WERI-Rb-1 (cell line): Measurements from ENCODE around the gene CST8.
"Not testable (repeated sequence)": the region's sequence is repeated elsewhere in the genome, so short reads cannot be mapped to it uniquely, and the experiment has no call there.

Source experiments
- DNase-seq: peaks from one replicate; pipeline ENCODE4 v3.0.0-alpha.2; 2020
- H3K27ac ChIP-seq: fragments of 250-450 bp; sonication (Bioruptor Pico); 2 replicates; pipeline ENCODE4 v1.5.1; 2020; ENCODE audit warnings: mild to moderate bottlenecking, moderate library complexity
- H3K27me3 ChIP-seq: fragments of 250-450 bp; sonication (Bioruptor Pico); 2 replicates; pipeline ENCODE4 v1.5.1; 2021; ENCODE audit warnings: mild to moderate bottlenecking, low read depth, moderate library complexity; ENCODE audit not compliant: insufficient read depth, severe bottlenecking
- H3K36me3 ChIP-seq: fragments of 250-450 bp; sonication (Bioruptor Pico); 2 replicates; pipeline ENCODE4 v1.5.1; 2020; ENCODE audit warnings: mild to moderate bottlenecking, moderate library complexity
- H3K4me3 ChIP-seq: 2 replicates; pipeline ENCODE4 v1.5.1; 2011; ENCODE audit warnings: low read depth, mild to moderate bottlenecking, control low read depth, low read length
- H3K9me3 ChIP-seq: fragments of 250-450 bp; sonication (Bioruptor Pico); 2 replicates; pipeline ENCODE4 v1.5.1; 2021; ENCODE audit warnings: mild to moderate bottlenecking, moderate library complexity; ENCODE audit not compliant: severe bottlenecking
- TF ChIP-seq, protein P1 (sequence below): IDR thresholded peaks from 2 replicates; pipeline ENCODE4 v1.5.1; 2011; ENCODE audit warnings: low read depth, mild to moderate bottlenecking, control low read depth, inconsistent platforms, low read length

The CST8 gene

DNA sequence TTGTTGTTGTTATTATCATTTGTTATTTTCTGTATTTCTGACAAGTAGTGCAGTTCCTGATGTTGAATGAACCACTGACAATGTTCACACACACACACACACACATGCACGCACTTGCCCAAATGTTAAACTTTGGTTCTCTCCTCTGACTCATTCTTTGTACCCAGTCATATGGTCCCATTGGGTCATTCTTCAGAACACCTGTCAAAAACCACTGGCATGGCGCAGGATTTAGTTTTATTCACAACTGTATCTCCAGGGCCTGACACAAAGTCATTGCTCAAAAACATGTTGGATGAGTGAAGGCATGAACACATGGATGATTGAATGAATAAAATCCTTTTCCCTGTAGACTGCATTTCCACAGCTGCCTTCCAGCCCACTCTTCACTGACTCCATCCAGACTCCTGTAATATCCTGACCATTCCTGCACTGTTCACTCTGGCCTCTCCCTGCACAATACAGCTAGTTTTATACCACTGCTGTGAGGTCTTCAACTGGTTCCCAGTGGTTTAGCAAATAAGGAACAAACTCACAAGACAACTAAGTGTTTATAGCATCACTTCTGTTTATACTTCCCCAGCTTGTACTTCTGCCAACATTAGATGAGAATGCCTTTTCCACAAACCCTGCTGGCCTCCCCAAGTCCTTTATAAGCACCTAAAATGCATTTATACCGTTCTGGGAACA is 31.3 kb upstream of the CST8 start:
- TF ChIP-seq, protein P1, sequence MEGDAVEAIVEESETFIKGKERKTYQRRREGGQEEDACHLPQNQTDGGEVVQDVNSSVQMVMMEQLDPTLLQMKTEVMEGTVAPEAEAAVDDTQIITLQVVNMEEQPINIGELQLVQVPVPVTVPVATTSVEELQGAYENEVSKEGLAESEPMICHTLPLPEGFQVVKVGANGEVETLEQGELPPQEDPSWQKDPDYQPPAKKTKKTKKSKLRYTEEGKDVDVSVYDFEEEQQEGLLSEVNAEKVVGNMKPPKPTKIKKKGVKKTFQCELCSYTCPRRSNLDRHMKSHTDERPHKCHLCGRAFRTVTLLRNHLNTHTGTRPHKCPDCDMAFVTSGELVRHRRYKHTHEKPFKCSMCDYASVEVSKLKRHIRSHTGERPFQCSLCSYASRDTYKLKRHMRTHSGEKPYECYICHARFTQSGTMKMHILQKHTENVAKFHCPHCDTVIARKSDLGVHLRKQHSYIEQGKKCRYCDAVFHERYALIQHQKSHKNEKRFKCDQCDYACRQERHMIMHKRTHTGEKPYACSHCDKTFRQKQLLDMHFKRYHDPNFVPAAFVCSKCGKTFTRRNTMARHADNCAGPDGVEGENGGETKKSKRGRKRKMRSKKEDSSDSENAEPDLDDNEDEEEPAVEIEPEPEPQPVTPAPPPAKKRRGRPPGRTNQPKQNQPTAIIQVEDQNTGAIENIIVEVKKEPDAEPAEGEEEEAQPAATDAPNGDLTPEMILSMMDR: no peak
- DNase-seq: no peak

GRCh38 chr20:23461180-23461579 is 29.7 kb upstream of the CST8 start:
- H3K27me3 ChIP-seq: no peaks in the 10 kb centered on the region
- TF ChIP-seq, protein P1: no peak
- DNase-seq: no peak
- no peak overlapping the region for H3K27ac ChIP-seq
- H3K36me3 ChIP-seq: no peaks in the 10 kb centered on the region
- H3K4me3 ChIP-seq: no peak overlapping the region
- H3K9me3 ChIP-seq: peaks cover 4% of the 10 kb centered on the region

More for the DNA sequence above, 31.3 kb upstream of the CST8 start:
- Histone ChIP-seq H3K36me3 (no peaks in the 10 kb centered on the region), H3K4me3 (no peak overlapping the region), H3K9me3 (no peaks in the 10 kb centered on the region), H3K27me3 (no peaks in the 10 kb centered on the region), H3K27ac (no peak overlapping the region)

- DNase-seq, H3K4me3 ChIP-seq, H3K36me3 ChIP-seq, H3K27me3 ChIP-seq, H3K27ac ChIP-seq: not testable (repeated sequence)
- H3K9me3 ChIP-seq: peaks cover 16% of the 10 kb centered on the region
Observed at GRCh38 chr20:23466961-23467360, 24.0 kb upstream of the CST8 start.

GRCh38 chr20:23472306-23472705 is 18.6 kb upstream of the CST8 start:
- H3K27me3 ChIP-seq: not testable (repeated sequence)

DNA sequence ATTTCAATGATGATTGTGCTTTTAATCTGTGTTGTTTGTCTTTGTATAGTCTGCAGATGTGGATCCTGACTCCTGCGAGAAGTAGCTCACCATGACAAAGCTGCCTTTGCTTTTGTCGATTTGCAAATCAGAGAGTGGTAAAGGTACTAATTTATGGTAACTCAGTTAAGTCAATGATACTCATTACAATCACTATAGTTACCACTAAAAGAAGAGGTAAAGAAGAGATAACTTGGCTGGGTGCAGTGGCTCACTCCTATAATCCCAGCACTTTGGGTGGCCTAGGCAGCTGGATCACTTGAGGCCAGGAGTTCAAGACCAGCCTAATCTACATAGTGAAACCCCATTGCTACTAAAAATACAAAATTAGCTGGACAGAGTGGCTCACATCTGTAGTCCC is 17.6 kb upstream of the CST8 start:
- H3K4me3 ChIP-seq, H3K27me3 ChIP-seq, DNase-seq, H3K27ac ChIP-seq, H3K36me3 ChIP-seq, H3K9me3 ChIP-seq: not testable (repeated sequence)

More at GRCh38 chr20:23472306-23472705, 18.6 kb upstream of the CST8 start:
- not testable (repeated sequence) for H3K9me3 ChIP-seq, H3K4me3 ChIP-seq, H3K36me3 ChIP-seq, DNase-seq, H3K27ac ChIP-seq

DNA sequence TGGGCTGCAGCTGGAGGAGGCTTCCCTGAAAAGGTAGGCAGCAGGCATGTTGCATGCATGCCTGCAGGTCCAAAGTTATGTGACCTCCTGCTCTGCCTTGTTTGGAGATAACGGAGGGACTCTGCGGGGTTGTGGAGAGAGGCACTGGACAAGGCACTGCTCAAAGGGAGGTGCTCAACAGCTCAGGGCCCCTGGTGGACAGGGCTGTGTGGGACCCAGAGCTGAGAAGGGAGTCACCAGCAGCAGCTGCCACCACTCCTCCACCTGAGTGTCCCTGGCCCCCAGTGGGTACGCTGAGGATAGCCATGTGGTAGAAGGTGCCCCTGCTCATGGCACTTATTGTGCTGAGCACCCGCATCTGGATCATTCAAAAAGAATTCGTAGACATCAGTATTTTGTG is 15.5 kb upstream of the CST8 start:
- DNase-seq: no peak
- Histone ChIP-seq H3K36me3 (no peaks in the 10 kb centered on the region), H3K9me3 (no peaks in the 10 kb centered on the region), H3K27me3 (no peaks in the 10 kb centered on the region), H3K4me3 (no peak overlapping the region), H3K27ac (no peak overlapping the region)
- TF ChIP-seq, protein P1: no peak

DNA sequence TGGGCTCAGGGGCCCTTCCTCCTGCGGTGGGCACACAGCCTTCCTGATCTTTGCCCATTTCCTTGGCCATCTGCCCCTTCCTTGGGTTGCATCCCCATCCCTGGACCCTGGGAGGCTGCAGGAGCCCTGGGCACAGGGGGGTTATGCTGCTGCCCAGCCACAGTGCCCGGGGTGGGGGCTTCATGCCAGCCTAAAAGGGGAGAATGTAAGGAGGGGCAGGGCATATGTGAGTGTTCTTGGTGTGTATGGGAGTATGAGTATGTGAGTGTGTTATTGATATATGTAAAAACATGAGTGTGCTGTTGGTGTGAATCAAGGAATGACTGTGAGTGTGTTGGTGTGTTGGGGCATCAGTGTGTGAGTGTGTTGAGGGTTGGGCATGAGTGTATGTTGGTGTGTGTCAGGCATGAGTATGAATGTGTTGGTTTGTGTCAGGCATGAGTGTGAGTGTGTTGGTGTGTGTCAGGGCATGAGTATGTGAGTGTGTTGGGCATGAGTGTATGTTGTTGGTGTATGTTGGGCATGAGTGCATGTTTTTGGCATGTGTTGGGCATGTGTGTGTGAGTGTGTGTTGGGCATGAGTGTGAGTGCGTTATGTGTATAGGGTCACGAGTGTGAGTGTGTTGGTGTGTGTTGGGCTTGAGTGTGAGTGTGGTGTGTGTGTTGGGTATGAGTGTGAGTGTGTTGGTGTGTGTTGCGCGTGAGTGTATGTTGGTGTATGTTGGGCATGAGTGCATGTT is 14.7 kb upstream of the CST8 start:
- TF ChIP-seq, protein P1: no peak
- no peak overlapping the region for H3K27ac ChIP-seq
- no peaks in the 10 kb centered on the region for H3K36me3 ChIP-seq
- no peak for DNase-seq
- H3K4me3 ChIP-seq: no peak overlapping the region
- H3K27me3 ChIP-seq: no peaks in the 10 kb centered on the region
- no peaks in the 10 kb centered on the region for H3K9me3 ChIP-seq
